K562 (cell line): Measurements from ENCODE around the gene SPANXN1.

ENCODE experiments used
- BMI1 ChIP-seq: fragments of 150-350 bp; IDR thresholded peaks from 2 replicates; pipeline ENCODE4 v1.6.1; 2014; ENCODE audit warnings: low read length
- CTCF ChIP-seq, 3 experiments: IDR thresholded peaks in 2 of 3; conservative IDR thresholded peaks in 1 of 3; 2 replicates each; pipeline ENCODE4 v1.5.1; 2011 to 2012; ENCODE audit warnings: low read length in 3 of 3, mild to moderate bottlenecking in 3 of 3, control low read depth in 2 of 3, improper control_type of control experiment in 1 of 3, inconsistent platforms in 1 of 3, low read depth in 1 of 3, mixed read lengths in 1 of 3, moderate library complexity in 1 of 3; ENCODE audit not compliant: insufficient read depth in 2 of 3
- GABPA ChIP-seq: fragments of 200-800 bp; sonication (Bioruptor generic); conservative IDR thresholded peaks from 2 replicates; pipeline ENCODE4 v1.6.1; 2016; ENCODE audit warnings: low read depth, missing genetic modification characterization, missing compliant biosample characterization
- GATA2 ChIP-seq: sonication (generic); formaldehyde crosslinking; IDR thresholded peaks from 2 replicates; pipeline ENCODE4 v1.4.0; 2020; ENCODE audit warnings: mild to moderate bottlenecking, missing genetic modification reagents
- KLF13 ChIP-seq: fragments of 450-650 bp; IDR thresholded peaks from 2 replicates; pipeline ENCODE4 v1.6.1; 2016; ENCODE audit warnings: missing genetic modification characterization, low read depth, mild to moderate bottlenecking, missing compliant biosample characterization, moderate library complexity, borderline replicate concordance
- NFRKB ChIP-seq: fragments of 450-650 bp; IDR thresholded peaks from 2 replicates; pipeline ENCODE4 v1.6.1; 2016; ENCODE audit warnings: low read depth
- ZNF639 ChIP-seq, 2 experiments: fragments of 200-800 bp in 1 of 2; sonication (Bioruptor generic) in 1 of 2; sonication (generic) in 1 of 2; formaldehyde crosslinking in 1 of 2; IDR thresholded peaks in 1 of 2; conservative IDR thresholded peaks in 1 of 2; 2 replicates each; pipeline versions ENCODE4 v1.5.0 to v1.6.1; 2016 to 2020; ENCODE audit warnings: missing compliant biosample characterization in 1 of 2, missing genetic modification characterization in 1 of 2, missing genetic modification reagents in 1 of 2

DNA sequence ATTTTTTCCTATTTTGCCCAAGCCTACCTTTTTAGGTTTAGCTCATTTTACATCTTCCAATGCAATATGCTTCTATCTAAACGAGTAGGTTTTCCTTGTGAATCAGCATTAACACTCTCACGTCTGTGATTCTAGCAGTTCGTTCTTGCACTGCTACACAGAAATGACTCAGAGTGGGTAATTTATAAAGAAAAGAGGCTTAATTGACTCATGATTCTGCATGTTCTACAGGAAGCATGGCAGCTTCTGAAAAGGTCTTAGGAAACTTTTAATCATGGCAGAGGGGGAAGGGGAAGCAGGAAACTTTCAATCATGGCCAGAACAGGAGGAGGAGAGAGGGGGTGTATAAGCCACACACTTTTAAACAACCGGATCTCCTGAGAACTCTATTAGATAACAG is 44.9 kb downstream of the SPANXN1 start:
- TF ChIP-seq BMI1: no peak
- TF ChIP-seq NFRKB: no peak
- no peak for TF ChIP-seq CTCF (IDR thresholded peaks at IDR 0.05 in 2 of 3, conservative IDR thresholded peaks at IDR 0.05 in 1 of 3; ENCODE audit: insufficient read depth in 2 of 3, low read depth in 1 of 3, low read length in 3 of 3)
- TF ChIP-seq ZNF639 (CRISPR knock-in tag; conservative IDR thresholded peaks at IDR 0.05 in 1 of 2, IDR thresholded peaks at IDR 0.05 in 1 of 2): no peak
- no peak for TF ChIP-seq GABPA (tag)
- TF ChIP-seq GATA2 (CRISPR knock-in tag): no peak
- TF ChIP-seq KLF13: no peak
